Measurements from ENCODE around the gene ATP23.

The ATP23 gene

DNA sequence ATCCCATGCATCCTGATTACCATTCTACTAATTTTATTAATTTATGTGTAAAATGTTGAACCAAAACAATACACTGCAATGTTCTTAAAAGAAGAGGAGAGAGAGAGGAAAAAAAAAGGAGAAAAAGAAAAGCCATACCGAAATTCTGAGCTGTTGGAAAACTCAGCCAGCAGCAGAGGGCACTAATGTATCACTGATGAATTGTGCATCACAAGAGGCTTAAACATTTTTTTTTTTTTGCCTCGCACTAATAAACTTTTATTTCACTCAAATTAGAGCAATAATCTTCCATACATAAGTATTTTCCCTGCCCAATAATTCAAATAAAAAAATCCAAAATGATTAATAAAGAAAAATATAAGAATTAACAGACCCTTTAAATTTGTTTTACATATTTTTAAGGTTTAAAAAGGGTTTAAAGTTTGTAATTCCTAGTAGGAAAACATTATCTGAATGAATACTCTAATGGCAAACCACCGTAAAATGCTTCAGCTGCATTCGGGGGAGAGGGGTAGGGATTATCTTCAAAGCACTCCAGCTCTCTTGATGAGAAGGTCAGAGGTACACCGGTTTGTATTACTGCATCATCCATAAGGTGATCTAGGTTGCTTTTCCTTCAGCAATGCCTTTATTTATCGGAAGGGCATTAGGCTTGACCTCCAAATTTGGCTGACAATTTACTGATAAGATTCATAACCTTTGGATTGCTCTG, 41.9 kb downstream of the ATP23 start:
- Histone ChIP-seq H3K36me3 (ENCODE audit: control insufficient read depth in 2 of 2, insufficient read depth in 2 of 2, low read length in 2 of 2) (no peaks in the 10 kb centered on the region), H3K4me3 (ENCODE audit: low read length in 2 of 2) (no peak overlapping the region), H3K27ac (ENCODE audit: low read depth in 2 of 2, low read length in 2 of 2) (no peak overlapping the region), H3K27me3 (ENCODE audit: control insufficient read depth in 2 of 2, insufficient read depth in 2 of 2, low read length in 2 of 2) (no peaks in the 10 kb centered on the region), H3K9ac (ENCODE audit: low read depth in 1 of 2, low read length in 2 of 2) (no peak overlapping the region), H3K9me3 (ENCODE audit: control insufficient read depth in 2 of 2, low read length in 2 of 2) (no peaks in the 10 kb centered on the region), H3K4me1 (ENCODE audit: control insufficient read depth in 2 of 2, insufficient read depth in 2 of 2, low read length in 2 of 2) (no peaks in the 10 kb centered on the region)

DNA sequence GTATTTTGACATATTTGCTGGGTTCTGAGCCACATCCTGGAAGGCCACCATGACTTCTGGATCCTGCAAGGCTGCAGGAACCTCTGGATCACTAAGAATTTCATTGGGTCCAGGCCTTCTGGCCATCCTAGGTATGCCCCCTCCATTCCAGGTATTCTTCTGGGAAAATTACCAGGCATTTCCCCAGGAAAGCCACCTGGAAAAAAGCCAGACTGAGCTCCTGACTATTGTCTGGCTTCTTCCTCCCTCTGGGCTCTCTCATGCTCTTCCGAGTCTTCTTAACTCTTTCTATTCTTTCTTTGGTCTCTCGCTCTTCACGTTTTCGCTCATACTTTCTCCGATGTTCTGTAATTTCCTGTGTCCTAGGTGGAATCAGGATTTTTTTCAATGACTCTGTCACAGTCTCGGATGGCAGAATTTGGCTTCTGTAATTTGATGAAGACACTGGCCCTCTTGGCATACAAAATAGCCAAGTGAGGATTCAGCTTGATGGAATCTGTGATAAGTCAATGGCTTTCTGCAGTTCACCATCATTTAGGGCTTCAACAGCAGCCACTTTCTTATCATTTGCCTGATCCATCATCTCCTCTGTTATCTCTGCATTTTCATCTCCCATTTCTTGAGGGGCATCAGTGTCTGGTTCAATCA, 42.6 kb downstream of the ATP23 start:
- no peaks in the 10 kb centered on the region for H3K9me3 ChIP-seq (ENCODE audit: control insufficient read depth in 2 of 2, low read length in 2 of 2)
- no peaks in the 10 kb centered on the region for H3K4me1 ChIP-seq (ENCODE audit: control insufficient read depth in 2 of 2, insufficient read depth in 2 of 2, low read length in 2 of 2)
- no peak overlapping the region for H3K27ac ChIP-seq (ENCODE audit: low read depth in 2 of 2, low read length in 2 of 2)
- no peak overlapping the region for H3K4me3 ChIP-seq (ENCODE audit: low read length in 2 of 2)
- no peaks in the 10 kb centered on the region for H3K27me3 ChIP-seq (ENCODE audit: control insufficient read depth in 2 of 2, insufficient read depth in 2 of 2, low read length in 2 of 2)
- H3K9ac ChIP-seq (ENCODE audit: low read depth in 1 of 2, low read length in 2 of 2) = no peak overlapping the region
- H3K36me3 ChIP-seq (ENCODE audit: control insufficient read depth in 2 of 2, insufficient read depth in 2 of 2, low read length in 2 of 2) = no peaks in the 10 kb centered on the region

DNA sequence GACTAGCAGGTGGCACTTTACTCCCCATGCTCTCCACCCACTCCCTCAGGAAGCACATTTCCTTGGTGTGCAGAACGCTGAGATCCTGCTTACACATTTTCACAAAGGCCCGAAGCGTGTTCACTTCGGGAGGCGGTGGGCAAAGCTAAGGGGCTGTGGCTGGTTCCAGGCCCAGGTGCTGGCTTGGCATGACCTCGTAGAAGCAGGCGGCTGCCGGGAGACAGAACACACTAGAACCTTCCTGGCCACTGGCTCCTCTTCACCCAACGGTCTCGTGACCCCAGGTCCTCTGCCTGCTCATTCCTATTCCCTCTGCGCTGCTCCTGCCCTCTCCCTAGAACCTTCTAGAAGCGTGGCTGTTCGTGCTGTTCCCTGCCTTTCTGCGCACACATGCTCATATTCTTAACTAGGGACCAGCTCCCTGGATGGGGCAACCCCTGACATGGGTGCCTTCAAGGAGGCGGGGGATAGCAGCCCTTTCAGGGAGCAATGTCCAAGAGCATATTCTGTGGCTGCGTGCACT, 43.3 kb downstream of the ATP23 start:
- Histone ChIP-seq H3K27me3 (ENCODE audit: control insufficient read depth in 2 of 2, insufficient read depth in 2 of 2, low read length in 2 of 2) (no peaks in the 10 kb centered on the region), H3K4me3 (ENCODE audit: low read length in 2 of 2) (no peak overlapping the region), H3K36me3 (ENCODE audit: control insufficient read depth in 2 of 2, insufficient read depth in 2 of 2, low read length in 2 of 2) (no peaks in the 10 kb centered on the region), H3K4me1 (ENCODE audit: control insufficient read depth in 2 of 2, insufficient read depth in 2 of 2, low read length in 2 of 2) (no peaks in the 10 kb centered on the region), H3K27ac (ENCODE audit: low read depth in 2 of 2, low read length in 2 of 2) (no peak overlapping the region), H3K9me3 (ENCODE audit: control insufficient read depth in 2 of 2, low read length in 2 of 2) (no peaks in the 10 kb centered on the region), H3K9ac (ENCODE audit: low read depth in 1 of 2, low read length in 2 of 2) (no peak overlapping the region)

DNA sequence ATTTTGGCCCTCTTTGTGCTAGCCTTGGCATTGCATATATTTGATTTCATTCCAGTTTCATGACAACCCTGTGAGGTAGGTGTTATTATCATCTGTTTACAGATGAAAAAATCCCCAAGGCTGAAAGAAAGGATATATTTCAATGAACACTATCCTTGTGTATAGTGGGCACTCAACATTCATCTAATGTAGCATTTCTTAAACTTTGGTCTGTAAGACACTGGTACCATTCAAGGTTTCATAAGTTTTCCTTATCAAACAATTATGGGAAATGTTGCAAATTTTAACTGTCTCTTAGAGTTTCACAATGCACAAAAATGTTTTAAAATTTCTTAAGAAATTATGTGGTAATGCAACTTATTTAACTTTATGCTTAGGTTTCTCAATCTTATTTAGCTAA, 44.3 kb downstream of the ATP23 start:
- H3K27ac ChIP-seq (ENCODE audit: low read depth in 2 of 2, low read length in 2 of 2) = no peak overlapping the region
- H3K9me3 ChIP-seq (ENCODE audit: control insufficient read depth in 2 of 2, low read length in 2 of 2) = no peaks in the 10 kb centered on the region
- no peaks in the 10 kb centered on the region for H3K36me3 ChIP-seq (ENCODE audit: control insufficient read depth in 2 of 2, insufficient read depth in 2 of 2, low read length in 2 of 2)
- no peaks in the 10 kb centered on the region for H3K27me3 ChIP-seq (ENCODE audit: control insufficient read depth in 2 of 2, insufficient read depth in 2 of 2, low read length in 2 of 2)
- H3K4me3 ChIP-seq (ENCODE audit: low read length in 2 of 2) = no peak overlapping the region
- H3K9ac ChIP-seq (ENCODE audit: low read depth in 1 of 2, low read length in 2 of 2) = no peak overlapping the region
- no peaks in the 10 kb centered on the region for H3K4me1 ChIP-seq (ENCODE audit: control insufficient read depth in 2 of 2, insufficient read depth in 2 of 2, low read length in 2 of 2)

DNA sequence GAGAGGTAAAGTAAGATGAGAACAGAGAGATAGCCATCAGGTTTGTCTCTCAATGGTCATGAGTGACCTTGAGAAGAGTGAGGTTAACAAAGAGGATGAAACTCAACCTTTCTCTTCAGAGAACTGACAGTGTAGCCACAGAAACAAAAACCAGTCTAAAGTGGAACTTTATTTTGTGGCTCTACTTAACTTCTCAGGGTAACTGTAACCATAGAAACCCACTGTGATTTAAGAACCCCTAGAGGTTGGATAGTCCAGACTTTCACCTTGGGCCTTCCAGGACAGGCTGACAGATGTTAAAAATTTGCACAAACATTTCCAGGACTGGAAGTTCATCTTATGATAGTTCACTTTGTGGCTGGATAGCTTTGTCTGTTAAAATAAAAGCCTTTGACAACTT, 48.5 kb downstream of the ATP23 start:
- no peaks in the 10 kb centered on the region for H3K4me1 ChIP-seq (ENCODE audit: control insufficient read depth in 2 of 2, insufficient read depth in 2 of 2, low read length in 2 of 2)
- H3K9ac ChIP-seq (ENCODE audit: low read depth in 1 of 2, low read length in 2 of 2) = no peak overlapping the region
- H3K4me3 ChIP-seq (ENCODE audit: low read length in 2 of 2) = no peak overlapping the region
- no peaks in the 10 kb centered on the region for H3K9me3 ChIP-seq (ENCODE audit: control insufficient read depth in 2 of 2, low read length in 2 of 2)
- H3K27me3 ChIP-seq (ENCODE audit: control insufficient read depth in 2 of 2, insufficient read depth in 2 of 2, low read length in 2 of 2) = no peaks in the 10 kb centered on the region
- no peaks in the 10 kb centered on the region for H3K36me3 ChIP-seq (ENCODE audit: control insufficient read depth in 2 of 2, insufficient read depth in 2 of 2, low read length in 2 of 2)
- H3K27ac ChIP-seq (ENCODE audit: low read depth in 2 of 2, low read length in 2 of 2) = no peak overlapping the region

DNA sequence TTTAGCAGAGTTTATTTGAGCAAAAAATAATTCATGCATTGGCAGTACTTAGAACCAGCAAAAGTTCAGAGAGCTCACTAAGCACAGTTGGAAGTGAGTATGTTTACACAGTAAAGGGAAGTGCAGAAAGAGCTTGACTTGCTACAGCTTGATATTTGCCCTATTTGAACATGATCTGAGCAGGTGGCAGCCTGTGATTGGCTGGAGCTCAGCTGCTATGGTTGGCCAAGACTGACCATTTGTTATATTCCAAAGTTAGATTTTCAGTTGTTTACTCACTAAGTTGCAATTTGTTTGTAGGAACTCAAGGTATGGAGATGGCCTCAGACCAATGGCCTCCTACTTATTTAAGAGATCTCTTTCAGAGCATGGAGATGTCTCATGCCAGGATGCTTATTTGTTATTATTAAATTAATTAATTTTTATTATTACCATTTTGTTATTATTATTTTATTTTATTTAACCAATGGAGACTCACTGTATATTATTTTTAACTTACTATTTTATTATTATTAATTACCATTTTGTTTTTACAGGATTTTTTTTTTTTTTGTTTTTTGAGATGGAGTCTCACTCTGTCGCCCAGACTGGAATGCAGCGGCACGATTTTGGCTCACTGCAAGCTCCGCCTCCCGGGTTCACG, 49.0 kb downstream of the ATP23 start:
- Histone ChIP-seq H3K27me3 (ENCODE audit: control insufficient read depth in 2 of 2, insufficient read depth in 2 of 2, low read length in 2 of 2) (no peaks in the 10 kb centered on the region), H3K9me3 (ENCODE audit: control insufficient read depth in 2 of 2, low read length in 2 of 2) (no peaks in the 10 kb centered on the region), H3K27ac (ENCODE audit: low read depth in 2 of 2, low read length in 2 of 2) (no peak overlapping the region), H3K4me3 (ENCODE audit: low read length in 2 of 2) (no peak overlapping the region), H3K4me1 (ENCODE audit: control insufficient read depth in 2 of 2, insufficient read depth in 2 of 2, low read length in 2 of 2) (no peaks in the 10 kb centered on the region), H3K9ac (ENCODE audit: low read depth in 1 of 2, low read length in 2 of 2) (no peak overlapping the region), H3K36me3 (ENCODE audit: control insufficient read depth in 2 of 2, insufficient read depth in 2 of 2, low read length in 2 of 2) (no peaks in the 10 kb centered on the region)

DNA sequence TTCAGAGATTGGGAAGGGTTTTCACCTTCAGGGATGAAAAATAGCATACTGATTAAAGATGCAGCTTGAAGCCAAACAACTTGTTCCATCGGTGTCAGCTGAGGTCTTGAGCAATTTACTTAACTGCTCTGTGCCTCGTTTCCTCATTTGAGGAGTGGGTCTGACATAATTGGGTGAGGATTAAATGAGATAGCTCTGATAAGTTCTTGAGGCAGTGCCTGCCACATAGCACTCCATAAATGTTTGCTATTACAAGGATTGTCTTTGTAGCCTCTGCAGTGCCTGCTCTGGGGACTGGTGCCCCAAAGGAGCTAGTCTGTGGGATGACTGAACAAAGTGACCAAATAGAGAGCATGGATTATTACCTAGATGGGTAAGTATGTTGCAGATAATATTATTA, 50.6 kb downstream of the ATP23 start:
- Histone ChIP-seq H3K27me3 (ENCODE audit: control insufficient read depth in 2 of 2, insufficient read depth in 2 of 2, low read length in 2 of 2) (no peaks in the 10 kb centered on the region), H3K27ac (ENCODE audit: low read depth in 2 of 2, low read length in 2 of 2) (no peak overlapping the region), H3K36me3 (ENCODE audit: control insufficient read depth in 2 of 2, insufficient read depth in 2 of 2, low read length in 2 of 2) (no peaks in the 10 kb centered on the region), H3K9ac (ENCODE audit: low read depth in 1 of 2, low read length in 2 of 2) (no peak overlapping the region), H3K9me3 (ENCODE audit: control insufficient read depth in 2 of 2, low read length in 2 of 2) (peaks cover 0 to 6% of the 10 kb centered on the region in 2 donors), H3K4me1 (ENCODE audit: control insufficient read depth in 2 of 2, insufficient read depth in 2 of 2, low read length in 2 of 2) (no peaks in the 10 kb centered on the region), H3K4me3 (ENCODE audit: low read length in 2 of 2) (no peak overlapping the region)

DNA sequence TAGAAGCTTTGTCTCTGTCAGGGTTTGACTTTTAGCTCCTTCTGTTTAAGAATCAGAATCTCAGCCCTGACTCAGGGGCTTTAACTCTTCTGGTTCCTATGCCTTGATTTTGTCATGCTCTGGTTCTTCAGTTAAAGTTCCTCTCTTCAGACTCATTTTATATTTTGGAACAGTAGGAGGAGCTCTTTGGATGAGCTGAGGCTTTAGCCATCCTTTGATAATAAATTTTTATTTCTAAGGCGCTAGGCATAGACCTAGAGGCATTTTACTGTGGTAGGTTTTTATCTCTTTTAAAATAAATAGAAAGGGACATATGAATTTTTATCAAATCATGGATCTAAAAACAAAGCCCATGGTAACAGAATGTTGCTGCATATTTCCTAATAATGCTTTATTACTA, 51.7 kb downstream of the ATP23 start:
- H3K4me1 ChIP-seq (ENCODE audit: control insufficient read depth in 2 of 2, insufficient read depth in 2 of 2, low read length in 2 of 2) = no peaks in the 10 kb centered on the region
- no peak overlapping the region for H3K9ac ChIP-seq (ENCODE audit: low read depth in 1 of 2, low read length in 2 of 2)
- H3K27me3 ChIP-seq (ENCODE audit: control insufficient read depth in 2 of 2, insufficient read depth in 2 of 2, low read length in 2 of 2) = no peaks in the 10 kb centered on the region
- no peaks in the 10 kb centered on the region for H3K36me3 ChIP-seq (ENCODE audit: control insufficient read depth in 2 of 2, insufficient read depth in 2 of 2, low read length in 2 of 2)
- H3K27ac ChIP-seq (ENCODE audit: low read depth in 2 of 2, low read length in 2 of 2) = no peak overlapping the region
- peaks cover 3 to 6% of the 10 kb centered on the region in 2 donors for H3K9me3 ChIP-seq (ENCODE audit: control insufficient read depth in 2 of 2, low read length in 2 of 2)
- no peak overlapping the region for H3K4me3 ChIP-seq (ENCODE audit: low read length in 2 of 2)

DNA sequence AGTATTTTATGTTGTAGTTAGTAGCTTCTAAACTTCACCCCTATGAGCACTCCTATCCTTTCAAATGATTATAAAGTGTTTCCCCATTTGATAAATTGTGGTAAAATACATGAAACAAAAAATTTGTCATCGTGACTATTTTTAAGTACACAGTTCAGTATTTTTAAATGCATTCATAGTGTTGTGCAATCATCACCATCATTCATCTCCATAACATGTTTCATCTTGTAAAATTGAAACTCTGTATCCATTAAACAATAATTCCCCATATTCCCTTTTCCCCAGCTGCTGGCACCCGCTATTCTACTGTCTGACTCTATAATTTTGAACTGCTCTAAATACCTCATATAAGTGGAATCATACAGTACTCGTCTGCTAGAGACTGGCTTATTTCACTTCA, 52.5 kb downstream of the ATP23 start:
- Histone ChIP-seq H3K9ac (ENCODE audit: low read depth in 1 of 2, low read length in 2 of 2) (no peak overlapping the region), H3K27me3 (ENCODE audit: control insufficient read depth in 2 of 2, insufficient read depth in 2 of 2, low read length in 2 of 2) (no peaks in the 10 kb centered on the region), H3K27ac (ENCODE audit: low read depth in 2 of 2, low read length in 2 of 2) (no peak overlapping the region), H3K4me1 (ENCODE audit: control insufficient read depth in 2 of 2, insufficient read depth in 2 of 2, low read length in 2 of 2) (no peaks in the 10 kb centered on the region), H3K4me3 (ENCODE audit: low read length in 2 of 2) (no peak overlapping the region), H3K9me3 (ENCODE audit: control insufficient read depth in 2 of 2, low read length in 2 of 2) (peaks cover 3 to 6% of the 10 kb centered on the region in 2 donors), H3K36me3 (ENCODE audit: control insufficient read depth in 2 of 2, insufficient read depth in 2 of 2, low read length in 2 of 2) (no peaks in the 10 kb centered on the region)

DNA sequence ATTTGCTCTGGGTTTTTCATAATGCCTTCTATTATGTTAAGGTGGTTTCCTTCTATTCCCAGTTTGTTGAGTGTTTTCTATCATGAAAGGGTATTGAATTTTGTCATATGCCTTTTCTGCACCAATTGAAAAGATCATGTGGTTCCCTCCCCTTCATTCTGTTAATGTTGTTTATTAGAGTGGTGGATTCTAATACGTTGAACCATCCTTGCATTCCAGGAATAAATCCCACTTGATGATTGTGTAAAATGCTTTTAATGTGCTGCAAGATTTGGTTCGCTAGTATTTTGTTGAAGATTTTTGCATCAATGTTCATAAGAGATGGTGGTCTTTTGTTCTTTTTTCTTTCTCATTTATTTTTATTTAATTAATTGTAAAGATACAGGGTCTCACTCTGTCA, 55.2 kb downstream of the ATP23 start:
- Histone ChIP-seq H3K4me3 (ENCODE audit: low read length in 2 of 2) (no peak overlapping the region), H3K9ac (ENCODE audit: low read depth in 1 of 2, low read length in 2 of 2) (no peak overlapping the region), H3K36me3 (ENCODE audit: control insufficient read depth in 2 of 2, insufficient read depth in 2 of 2, low read length in 2 of 2) (no peaks in the 10 kb centered on the region), H3K27ac (ENCODE audit: low read depth in 2 of 2, low read length in 2 of 2) (no peak overlapping the region), H3K27me3 (ENCODE audit: control insufficient read depth in 2 of 2, insufficient read depth in 2 of 2, low read length in 2 of 2) (no peaks in the 10 kb centered on the region), H3K9me3 (ENCODE audit: control insufficient read depth in 2 of 2, low read length in 2 of 2) (peaks cover 3 to 6% of the 10 kb centered on the region in 2 donors), H3K4me1 (ENCODE audit: control insufficient read depth in 2 of 2, insufficient read depth in 2 of 2, low read length in 2 of 2) (no peaks in the 10 kb centered on the region)

Data from mucosa of rectum (tissue), 2 donors.